HepG2 (cell line): ENCODE results near the gene SLC13A5. TPM values are rescaled to one million over a fixed set of nuclear protein-coding genes. Genes with fewer than 3 reads are reported as not detected.
A peak's percentile ranks its signal among the peaks of the same experiment; 100 is the strongest.

Experiments used
- ATF7 ChIP-seq, 2 experiments: fragments of 450-650 bp in 1 of 2; sonication (generic) in 1 of 2; formaldehyde crosslinking in 1 of 2; IDR thresholded peaks; 2 replicates each; pipeline versions ENCODE4 v1.4.0 to v1.6.1; 2016 to 2020; ENCODE audit warnings: antibody characterized with exemption in 1 of 2, mild to moderate bottlenecking in 1 of 2, missing genetic modification reagents in 1 of 2
- EP300 ChIP-seq, 3 experiments: sonication (generic) in 1 of 3; formaldehyde crosslinking in 1 of 3; IDR thresholded peaks; 2 replicates each; pipeline versions ENCODE4 v1.5.1 to v1.6.1; 2011 to 2020; ENCODE audit warnings: low read depth in 2 of 3, low read length in 2 of 3, borderline replicate concordance in 1 of 3, improper control_type of control experiment in 1 of 3, mild to moderate bottlenecking in 1 of 3, missing genetic modification reagents in 1 of 3, moderate library complexity in 1 of 3
- IKZF1 ChIP-seq: fragments of 450-650 bp; IDR thresholded peaks from 2 replicates; pipeline ENCODE4 v1.7.1; 2016
- MIER2 ChIP-seq: IDR thresholded peaks from 2 replicates; pipeline ENCODE4 v1.6.1; 2016; ENCODE audit warnings: missing biosample characterization, missing genetic modification reagents
- NBN ChIP-seq: fragments of 450-650 bp; conservative IDR thresholded peaks from 2 replicates; pipeline ENCODE4 v1.6.1; 2017
- RAD21 ChIP-seq: fragments of 450-650 bp; formaldehyde crosslinking; IDR thresholded peaks from 2 replicates; pipeline ENCODE4 v1.5.0; 2020; ENCODE audit warnings: mild to moderate bottlenecking
- TIGD3 ChIP-seq: sonication (generic); formaldehyde crosslinking; IDR thresholded peaks from 2 replicates; pipeline ENCODE4 v1.5.1; 2020; ENCODE audit warnings: mild to moderate bottlenecking, missing genetic modification reagents, borderline replicate concordance
- USF2 ChIP-seq, 2 experiments: sonication (generic) in 1 of 2; formaldehyde crosslinking in 1 of 2; IDR thresholded peaks; 2 replicates each; pipeline versions ENCODE4 v1.5.1 to v1.6.1; 2011 to 2020; ENCODE audit warnings: borderline replicate concordance in 1 of 2, low read depth in 1 of 2, low read length in 1 of 2, mild to moderate bottlenecking in 1 of 2, missing genetic modification reagents in 1 of 2, moderate library complexity in 1 of 2
- ZFY ChIP-seq: sonication (generic); formaldehyde crosslinking; IDR thresholded peaks from 2 replicates; pipeline ENCODE4 v1.4.0; 2020; ENCODE audit warnings: missing genetic modification reagents
- ZIK1 ChIP-seq: sonication (generic); formaldehyde crosslinking; IDR thresholded peaks from 2 replicates; pipeline ENCODE4 v1.5.0; 2020; ENCODE audit warnings: mild to moderate bottlenecking, low read depth, missing genetic modification reagents, borderline replicate concordance
- ZNF121 ChIP-seq: sonication (generic); formaldehyde crosslinking; IDR thresholded peaks from 2 replicates; pipeline ENCODE4 v1.5.0; 2020; ENCODE audit warnings: mild to moderate bottlenecking, missing genetic modification reagents
- ZNF276 ChIP-seq: sonication (generic); formaldehyde crosslinking; IDR thresholded peaks from 2 replicates; pipeline ENCODE4 v1.4.0; 2020; ENCODE audit warnings: mild to moderate bottlenecking, low read depth, missing genetic modification reagents
- ZNF484 ChIP-seq: sonication (generic); formaldehyde crosslinking; IDR thresholded peaks from 2 replicates; pipeline ENCODE4 v1.5.1; 2020; ENCODE audit warnings: mild to moderate bottlenecking, low read depth, missing genetic modification reagents, borderline replicate concordance
- ZNF513 ChIP-seq: sonication (generic); formaldehyde crosslinking; conservative IDR thresholded peaks from 2 replicates; pipeline ENCODE4 v1.5.0; 2020; ENCODE audit warnings: missing genetic modification reagents
- ZNF562 ChIP-seq: sonication (generic); formaldehyde crosslinking; IDR thresholded peaks from 2 replicates; pipeline ENCODE4 v1.8.0; 2022; ENCODE audit warnings: missing genetic modification reagents, borderline replicate concordance
- ZNF569 ChIP-seq: sonication (generic); formaldehyde crosslinking; IDR thresholded peaks from 2 replicates; pipeline ENCODE4 v1.5.0; 2020; ENCODE audit warnings: mild to moderate bottlenecking, missing genetic modification reagents, moderate library complexity, borderline replicate concordance
- ZNF816 ChIP-seq: sonication (generic); formaldehyde crosslinking; IDR thresholded peaks from 2 replicates; pipeline ENCODE4 v1.8.0; 2022; ENCODE audit warnings: missing genetic modification reagents, mild to moderate bottlenecking, borderline replicate concordance
- ZXDC ChIP-seq: sonication (generic); formaldehyde crosslinking; IDR thresholded peaks from 2 replicates; pipeline ENCODE4 v1.5.0; 2020; ENCODE audit warnings: mild to moderate bottlenecking, missing genetic modification reagents
- polyA plus RNA-seq, 8 experiments: library from polyadenylated mRNA; depleted of rRNA in 3 of 8; stranded (reverse) in 7 of 8; unstranded in 1 of 8; fragments of >200 nt; fragmentation: Illumina TruSeq in 4 of 8; extraction: Trizol in 4 of 8; gene quantifications; 2 replicates each; pipeline versions ENCODE4 v1.2.1 to v1.2.3, GENCODE V29; 2011 to 2016; ENCODE audit warnings: low read depth in 4 of 8, missing spikeins in 1 of 8, mixed read lengths in 1 of 8; ENCODE audit not compliant: insufficient read depth in 1 of 8
- total RNA-seq, 5 experiments: library from RNA; depleted of rRNA; stranded (reverse); fragments of >200 nt; fragmentation: Illumina TruSeq; extraction: Trizol; gene quantifications; 2 replicates each; pipeline ENCODE4 v1.2.3, GENCODE V29; 2016; ENCODE audit warnings: low read depth in 1 of 5

SLC13A5 gene
- total and polyA plus RNA-seq, 2 of the 13 experiments (the other 11 are each of a cell fraction or from before 2014, with no cell fraction given): 42.8 to 310 TPM

- TF ChIP-seq USF2 (IDR thresholded peaks at IDR 0.05; ENCODE audit: low read depth, low read length): no peak
- TF ChIP-seq USF2 (CRISPR knock-in tag; IDR thresholded peaks at IDR 0.05; ENCODE audit: borderline replicate concordance): no peak
- TF ChIP-seq ZNF562: no peak
- TF ChIP-seq ZFY: no peak
- no peak for TF ChIP-seq NBN
- no peak for TF ChIP-seq ZNF816 (CRISPR knock-in tag)
- no peak for TF ChIP-seq ZIK1 (CRISPR knock-in tag)
- TF ChIP-seq TIGD3 (CRISPR knock-in tag): 0 out of 2 replicates have a peak, but pooled peaks have one; percentile 49
- TF ChIP-seq IKZF1: no peak
- TF ChIP-seq EP300 (IDR thresholded peaks at IDR 0.05; ENCODE audit: low read depth in 2 of 2, low read length in 2 of 2): peak in 1 of 2 experiments; percentile 20; a peak in 1 of 4 replicates
- TF ChIP-seq EP300 (CRISPR knock-in tag; IDR thresholded peaks at IDR 0.05; ENCODE audit: borderline replicate concordance): no peak
- TF ChIP-seq RAD21 (CRISPR knock-in tag): no peak
- no peak for TF ChIP-seq ZNF484 (CRISPR knock-in tag)
- TF ChIP-seq ZNF513 (CRISPR knock-in tag): no peak
- no peak for TF ChIP-seq MIER2 (CRISPR knock-in tag)
- TF ChIP-seq ATF7 (IDR thresholded peaks at IDR 0.05): no peak
- no peak for TF ChIP-seq ATF7 (CRISPR knock-in tag; IDR thresholded peaks at IDR 0.05)
- 0 out of 2 replicates have a peak, but pooled peaks have one; percentile 55 for TF ChIP-seq ZNF121 (CRISPR knock-in tag)
- no peak for TF ChIP-seq ZNF276
- TF ChIP-seq ZNF569 (CRISPR knock-in tag): no peak
- TF ChIP-seq ZXDC: no peak
These were observed 4.7 kb downstream of the SLC13A5 start (continued) for GRCh38 chr17:6708357-6708961.
